AG10803 (cell line): Measurements from ENCODE around the gene CYP19A1.
"Not testable (repeated sequence)": the region's sequence is repeated elsewhere in the genome, so short reads cannot be mapped to it uniquely, and the experiment has no call there.

ENCODE experiments used
- DNase-seq: peaks from one replicate; pipeline ENCODE4 v3.0.0; 2010; ENCODE audit warnings: low read depth
- H3K4me3 ChIP-seq: 2 replicates; pipeline ENCODE4 v1.5.1; 2011; ENCODE audit warnings: mild to moderate bottlenecking, low read length, control low read depth
- CTCF ChIP-seq: conservative IDR thresholded peaks from 2 replicates; pipeline ENCODE4 v1.5.1; 2011; ENCODE audit warnings: mild to moderate bottlenecking, low read length, control low read depth, inconsistent platforms

The CYP19A1 gene

GRCh38 chr15:51190424-51191068, 147.8 kb downstream of the CYP19A1 start:
- TF ChIP-seq CTCF = no peak
- H3K4me3 ChIP-seq = no peak overlapping the region
- no peak for DNase-seq

GRCh38 chr15:51189669-51190385, 148.6 kb downstream of the CYP19A1 start:
- no peak for TF ChIP-seq CTCF
- no peak for DNase-seq
- H3K4me3 ChIP-seq = no peak overlapping the region

- not testable (repeated sequence) for DNase-seq, H3K4me3 ChIP-seq
Observed at GRCh38 chr15:51188791-51189190, 149.6 kb downstream of the CYP19A1 start.

GRCh38 chr15:51186891-51187290, 151.5 kb downstream of the CYP19A1 start:
- DNase-seq = no peak
- H3K4me3 ChIP-seq = no peak overlapping the region
- TF ChIP-seq CTCF = no peak

GRCh38 chr15:51186181-51186705, 152.2 kb downstream of the CYP19A1 start:
- no peak overlapping the region for H3K4me3 ChIP-seq
- DNase-seq = no peak
- no peak for TF ChIP-seq CTCF

GRCh38 chr15:51185213-51186159, 152.9 kb downstream of the CYP19A1 start:
- DNase-seq = no peak
- no peak for TF ChIP-seq CTCF

GRCh38 chr15:51184627-51185026, 153.8 kb downstream of the CYP19A1 start:
- no peak for TF ChIP-seq CTCF
- no peak for DNase-seq
- H3K4me3 ChIP-seq = no peak overlapping the region

More at GRCh38 chr15:51185213-51186159, 152.9 kb downstream of the CYP19A1 start:
- H3K4me3 ChIP-seq = no peak overlapping the region
